Measurements from ENCODE around the gene AGPAT1.
A peak's percentile ranks its signal among the peaks of the same experiment; 100 is the strongest.
"Not testable (repeated sequence)": the region's sequence is repeated elsewhere in the genome, so short reads cannot be mapped to it uniquely, and the experiment has no call there.

Gene AGPAT1

DNA sequence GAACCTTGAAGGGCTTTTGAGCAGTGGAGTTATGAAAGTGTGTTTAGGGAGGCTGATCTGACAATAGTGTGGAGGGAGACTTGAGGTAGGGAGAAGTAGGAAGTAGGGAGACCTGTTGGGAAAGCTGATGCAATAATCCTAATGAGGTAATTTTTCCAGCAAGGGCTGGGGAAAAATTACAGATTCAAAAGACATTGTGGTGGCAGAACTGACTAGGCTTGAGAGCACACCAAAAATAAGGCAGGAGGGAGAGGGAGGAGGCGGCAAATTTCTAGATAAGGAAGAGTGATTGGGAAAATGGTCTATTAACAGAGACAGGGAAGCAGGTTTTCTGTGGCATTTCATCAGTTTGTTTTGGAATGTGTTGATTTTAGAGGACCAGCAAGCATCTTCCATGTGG is 29.6 kb downstream of the AGPAT1 start:
- H3K4me3 ChIP-seq (ENCODE audit: low read length): no peak overlapping the region
- no peak for TF ChIP-seq ZNF274 (IDR thresholded peaks at IDR 0.05; ENCODE audit: low read depth, low read length)

GRCh38 chr6:32144238-32144637 is 31.6 kb downstream of the AGPAT1 start:
- H3K4me3 ChIP-seq (ENCODE audit: low read length): not testable (repeated sequence)

- TF ChIP-seq ZNF274 (IDR thresholded peaks at IDR 0.05; ENCODE audit: low read depth, low read length): no peak
- H3K4me3 ChIP-seq (ENCODE audit: low read length): no peak overlapping the region
Measured at GRCh38 chr6:32140420-32141046, 35.4 kb downstream of the AGPAT1 start.

- no peak for TF ChIP-seq ZNF274 (IDR thresholded peaks at IDR 0.05; ENCODE audit: low read depth, low read length)
- H3K4me3 ChIP-seq (ENCODE audit: low read length): no peak overlapping the region
Measured at GRCh38 chr6:32139590-32139989, 36.3 kb downstream of the AGPAT1 start.

DNA sequence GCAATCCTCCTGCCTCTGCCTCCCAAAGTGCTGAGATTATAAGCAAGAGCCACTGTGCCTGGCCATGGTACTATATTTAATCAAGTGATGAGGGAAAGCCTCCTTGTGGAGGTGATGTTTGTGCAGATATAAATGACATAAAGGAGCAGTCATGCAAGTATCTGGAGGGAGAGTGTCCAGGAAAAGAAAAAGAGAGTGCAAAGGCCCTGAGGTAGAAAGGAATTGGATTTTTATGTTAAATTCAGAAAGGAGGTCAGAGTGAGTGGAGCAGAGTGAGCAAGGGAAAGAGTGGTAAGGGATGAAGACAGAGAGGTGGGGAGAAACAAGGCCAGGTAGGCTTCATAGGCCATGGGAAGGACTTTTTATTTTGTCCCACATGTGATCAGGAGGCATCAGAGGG is 38.4 kb downstream of the AGPAT1 start:
- no peak overlapping the region for H3K4me3 ChIP-seq (ENCODE audit: low read length)
- TF ChIP-seq ZNF274 (IDR thresholded peaks at IDR 0.05; ENCODE audit: low read depth, low read length): no peak

DNA sequence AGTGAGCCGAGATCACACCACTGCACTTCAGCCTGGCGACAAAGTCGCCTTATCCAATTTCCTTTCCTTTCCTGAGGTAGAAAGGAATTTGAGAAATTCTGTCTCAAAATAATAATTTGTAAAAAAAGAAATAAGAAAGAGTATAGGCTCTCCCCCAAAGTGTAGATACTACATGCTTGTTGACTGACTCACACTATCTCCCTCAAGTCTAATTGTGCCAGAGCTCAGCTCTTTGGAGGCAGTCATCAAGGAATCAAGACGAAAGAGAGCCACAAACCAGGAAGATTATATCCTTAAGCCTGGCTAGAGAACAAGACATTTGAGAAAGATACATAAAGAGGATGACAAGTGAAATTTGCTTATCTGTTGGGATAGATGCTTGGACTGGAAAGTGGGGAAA is 42.1 kb downstream of the AGPAT1 start:
- H3K4me3 ChIP-seq (ENCODE audit: low read length): no peak overlapping the region
- no peak for TF ChIP-seq ZNF274 (IDR thresholded peaks at IDR 0.05; ENCODE audit: low read depth, low read length)

DNA sequence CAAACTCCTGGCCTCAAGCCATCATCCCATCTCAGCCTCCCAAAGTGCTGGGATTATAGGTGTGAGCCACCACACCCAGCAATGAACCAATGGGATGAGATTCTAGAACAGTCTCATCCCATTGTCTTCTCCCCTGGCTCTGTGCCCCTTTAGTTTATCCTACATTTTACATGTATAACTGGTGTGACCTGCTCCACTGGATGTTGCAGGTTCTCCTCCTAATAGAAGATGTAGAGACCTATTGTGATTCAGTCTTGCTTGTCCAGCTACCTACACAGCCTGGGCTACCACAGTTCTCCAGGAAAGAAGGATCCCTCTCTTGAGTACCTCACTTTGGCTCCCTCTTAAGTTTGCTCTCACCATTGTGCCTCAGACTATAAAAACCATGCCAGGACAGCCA is 43.8 kb downstream of the AGPAT1 start:
- no peak for TF ChIP-seq ZNF274 (IDR thresholded peaks at IDR 0.05; ENCODE audit: low read depth, low read length)
- H3K4me3 ChIP-seq (ENCODE audit: low read length): no peak overlapping the region

GRCh38 chr6:32131439-32131948 is 44.4 kb downstream of the AGPAT1 start:
- TF ChIP-seq ZNF274 (IDR thresholded peaks at IDR 0.05; ENCODE audit: low read depth, low read length): no peak
- no peak overlapping the region for H3K4me3 ChIP-seq (ENCODE audit: low read length)

GRCh38 chr6:32129297-32130088 is 46.4 kb downstream of the AGPAT1 start:
- no peak for TF ChIP-seq ZNF274 (IDR thresholded peaks at IDR 0.05; ENCODE audit: low read depth, low read length)
- H3K4me3 ChIP-seq (ENCODE audit: low read length): peak overlapping the region; percentile 83

DNA sequence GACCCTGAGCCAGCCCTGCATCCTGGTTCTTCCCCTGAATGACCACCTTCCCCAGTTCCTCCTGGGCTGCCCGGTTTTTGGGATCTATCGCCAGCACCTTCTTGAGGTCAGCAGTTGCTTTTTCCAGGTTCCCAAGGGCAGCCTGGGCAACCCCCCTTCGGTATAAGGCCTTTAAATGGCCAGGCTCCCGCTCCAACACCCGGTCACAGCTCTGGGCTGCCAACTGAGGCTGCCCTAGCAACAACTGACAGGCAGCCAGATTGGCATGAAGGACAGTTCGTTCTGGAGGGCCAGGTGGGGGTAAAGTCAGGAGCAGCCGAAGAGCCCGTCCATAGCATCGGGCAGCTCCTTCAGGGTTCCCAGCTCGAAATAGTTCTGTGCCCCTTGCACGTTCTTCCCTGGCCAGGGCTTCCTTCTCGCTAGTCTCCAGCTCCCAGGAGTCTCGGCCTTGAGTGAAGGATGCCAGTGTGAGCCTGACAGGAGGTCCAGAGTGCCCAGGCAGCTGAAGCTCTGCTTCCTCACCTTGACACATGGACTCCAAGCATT is 47.1 kb downstream of the AGPAT1 start:
- peak overlapping the region; percentile 83; the same call in 1 of the 2 replicates for H3K4me3 ChIP-seq (ENCODE audit: low read length)

DNA sequence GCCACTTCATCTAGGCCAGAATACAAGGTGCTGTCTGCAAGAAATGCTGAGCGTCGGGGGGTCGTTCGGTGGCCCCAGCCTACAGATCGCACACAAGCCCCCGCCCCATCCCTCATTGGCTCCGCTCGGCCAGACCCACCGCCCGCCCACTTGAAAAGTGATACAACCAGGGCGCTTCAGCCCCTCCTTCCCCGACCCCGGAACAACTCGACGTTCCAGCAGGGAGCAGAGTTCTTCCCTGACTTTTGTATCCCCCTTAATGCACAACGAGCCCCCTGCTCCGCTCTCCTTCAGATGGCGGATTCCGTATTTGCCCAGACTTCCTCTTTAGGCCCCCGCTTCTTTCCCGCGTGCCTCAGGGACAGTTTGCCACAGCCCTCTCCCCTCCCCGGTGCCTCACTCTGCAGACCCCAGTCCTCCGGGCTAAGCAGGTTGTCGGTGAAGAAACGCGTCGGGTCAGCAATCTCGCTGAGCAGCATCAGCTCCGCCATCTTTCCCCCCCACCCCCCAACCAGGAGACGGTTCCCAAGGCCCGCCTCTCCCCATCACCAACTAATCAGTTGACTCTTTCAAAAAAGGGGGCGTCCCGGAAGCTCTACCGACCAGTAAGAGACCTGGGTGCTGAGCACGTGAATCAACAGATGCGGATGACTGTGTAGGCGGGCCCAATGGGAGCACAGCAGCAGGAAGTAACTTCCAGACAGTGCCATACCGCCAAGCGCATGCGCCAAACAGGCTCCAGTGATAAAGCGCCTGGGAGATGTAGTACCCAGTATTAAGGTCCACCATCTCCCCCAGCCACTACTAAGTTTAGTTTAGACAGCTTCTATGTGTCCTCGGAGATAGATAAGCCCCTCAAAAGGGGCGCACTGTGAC is 47.9 kb downstream of the AGPAT1 start, which contains the start of gene ATF6B:
Gene ATF6B (minus strand): TSS at position 530 of the 876 bp plus-strand sequence. CDS start 39 bp downstream, at position 491.
- H3K4me3 ChIP-seq (ENCODE audit: low read length): peak within 1 kb of the TSS; percentile 83
- no peak for TF ChIP-seq ZNF274 (IDR thresholded peaks at IDR 0.05; ENCODE audit: low read depth, low read length)

More for the DNA sequence above, 47.1 kb downstream of the AGPAT1 start:
- no peak for TF ChIP-seq ZNF274 (IDR thresholded peaks at IDR 0.05; ENCODE audit: low read depth, low read length)

DNA sequence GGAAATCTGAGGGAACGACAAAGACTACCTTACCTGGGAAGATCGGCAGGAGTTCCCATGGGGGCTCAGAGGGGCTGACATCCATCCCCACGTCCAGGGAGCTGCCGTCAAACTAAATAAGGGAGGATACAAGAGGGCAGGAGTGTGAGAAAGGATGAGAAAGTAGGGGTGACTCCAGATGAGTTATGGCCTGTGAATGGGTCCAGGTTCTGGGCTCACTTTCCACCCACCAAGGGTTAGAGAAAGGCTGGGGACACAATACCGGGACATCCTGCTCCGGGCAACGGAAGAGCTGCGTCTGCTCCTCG is 48.5 kb downstream of the AGPAT1 start:
- peak overlapping the region; percentile 73 for H3K4me3 ChIP-seq (ENCODE audit: low read length)
- no peak for TF ChIP-seq ZNF274 (IDR thresholded peaks at IDR 0.05; ENCODE audit: low read depth, low read length)

- TF ChIP-seq ZNF274 (IDR thresholded peaks at IDR 0.05; ENCODE audit: low read depth, low read length): no peak
- H3K4me3 ChIP-seq (ENCODE audit: low read length): peak overlapping the region; percentile 73
Measured at GRCh38 chr6:32126880-32127279, 49.0 kb downstream of the AGPAT1 start.

- TF ChIP-seq ZNF274 (IDR thresholded peaks at IDR 0.05; ENCODE audit: low read depth, low read length): no peak
- no peak overlapping the region for H3K4me3 ChIP-seq (ENCODE audit: low read length)
Measured at GRCh38 chr6:32123681-32124080, 52.2 kb downstream of the AGPAT1 start.
